IMR-90 (cell line): ENCODE data around the gene MSRB1. TPM values are rescaled to one million over a fixed set of nuclear protein-coding genes. Genes with fewer than 3 reads are reported as not detected.

Experiments
- ATAC-seq: fragments of 200-7000 bp; cut with Tn5 transposase; 2 replicates; pipeline ENCODE4 v1.9.1; 2020; ENCODE audit warnings: low read depth, mild to moderate bottlenecking, moderate library complexity
- BruUV-seq: library from RNA; stranded (reverse); fragments of 400-500 nt; replicated peaks from 2 replicates; lab custom pipeline; 2021; lab: Mats Ljungman, UMichigan
- CTCF ChIA-PET: fragments of 300-600 bp; formaldehyde crosslinking; extraction: SDS; loops from one replicate; lab custom pipeline; 2021; ENCODE audit warnings: antibody characterized with exemption; lab: Yijun Ruan, JAX
- POLR2A ChIA-PET: fragments of 300-600 bp; sonication (Branson Sonifier 250); formaldehyde crosslinking; loops from one replicate; lab custom pipeline; 2022; ENCODE audit warnings: antibody characterized with exemption; ENCODE audit not compliant: unreplicated experiment; lab: Charles Lee
- DNase-seq: peaks from one replicate; pipeline ENCODE4 v3.0.0; 2013
- H2AFZ ChIP-seq: replicated peaks from 2 replicates; pipeline ENCODE3; 2013; ENCODE audit warnings: low read length, mild to moderate bottlenecking; ENCODE audit not compliant: poor library complexity
- H2AK5ac ChIP-seq: 2 replicates; pipeline ENCODE4 v1.6.1; 2013; ENCODE audit warnings: low read depth, low read length, inconsistent platforms
- H2AK9ac ChIP-seq: replicated peaks from 2 replicates; pipeline ENCODE3; 2013; ENCODE audit warnings: mild to moderate bottlenecking, low read depth, low read length, moderate library complexity; ENCODE audit not compliant: poor library complexity
- H2BK120ac ChIP-seq: 2 replicates; pipeline ENCODE4 v1.6.1; 2013; ENCODE audit warnings: low read depth, low read length, inconsistent platforms
- H2BK15ac ChIP-seq: 3 replicates; pipeline ENCODE4 v1.6.1; 2013; ENCODE audit warnings: low read depth, low read length, inconsistent platforms
- H2BK20ac ChIP-seq: 2 replicates; pipeline ENCODE4 v1.6.1; 2013; ENCODE audit warnings: low read depth, mild to moderate bottlenecking, inconsistent platforms, low read length, moderate library complexity
- H2BK5ac ChIP-seq: 2 replicates; pipeline ENCODE4 v1.6.1; 2013; ENCODE audit warnings: mild to moderate bottlenecking, low read depth, low read length, inconsistent platforms; ENCODE audit not compliant: poor library complexity, severe bottlenecking
- H3K14ac ChIP-seq: replicated peaks from 2 replicates; pipeline ENCODE4 v1.6.1; 2013; ENCODE audit warnings: low read depth, low read length, inconsistent platforms
- H3K18ac ChIP-seq: 2 replicates; pipeline ENCODE4 v1.6.1; 2013; ENCODE audit warnings: low read depth, low read length, control low read depth
- H3K23ac ChIP-seq: 2 replicates; pipeline ENCODE4 v1.6.1; 2013; ENCODE audit warnings: low read depth, low read length, inconsistent platforms
- H3K27ac ChIP-seq: 2 replicates; pipeline ENCODE4 v1.5.1; 2013; ENCODE audit warnings: mild to moderate bottlenecking, control low read depth, low read length; ENCODE audit not compliant: insufficient read depth
- H3K27me3 ChIP-seq: 2 replicates; pipeline ENCODE4 v1.6.1; 2013; ENCODE audit warnings: low read length; ENCODE audit not compliant: control insufficient read depth, insufficient read depth
- H3K36me3 ChIP-seq: 2 replicates; pipeline ENCODE4 v1.6.1; 2013; ENCODE audit warnings: low read length, mixed read lengths; ENCODE audit not compliant: control insufficient read depth, insufficient read depth
- H3K4ac ChIP-seq: 2 replicates; pipeline ENCODE4 v1.6.1; 2013; ENCODE audit warnings: low read depth, low read length, inconsistent platforms
- H3K4me1 ChIP-seq: 2 replicates; pipeline ENCODE4 v1.6.1; 2013; ENCODE audit warnings: low read length, mixed read lengths; ENCODE audit not compliant: control insufficient read depth, insufficient read depth
- H3K4me2 ChIP-seq: 2 replicates; pipeline ENCODE4 v1.6.1; 2013; ENCODE audit warnings: low read depth, mild to moderate bottlenecking, control low read depth, low read length, moderate library complexity
- H3K4me3 ChIP-seq: 2 replicates; pipeline ENCODE4 v1.5.1; 2013; ENCODE audit warnings: low read depth, mild to moderate bottlenecking, control low read depth, low read length, moderate library complexity; ENCODE audit not compliant: insufficient read depth
- H3K56ac ChIP-seq: 2 replicates; pipeline ENCODE4 v1.6.1; 2013; ENCODE audit warnings: low read length, inconsistent platforms; ENCODE audit not compliant: insufficient read depth; ENCODE audit errors: extremely low read depth
- H3K79me1 ChIP-seq, 2 experiments: 2 replicates each; pipeline ENCODE4 v1.6.1; 2013; ENCODE audit warnings: low read length in 2 of 2, inconsistent platforms in 1 of 2, low read depth in 1 of 2
- H3K9ac ChIP-seq: 2 replicates; pipeline ENCODE4 v1.6.1; 2013; ENCODE audit warnings: low read depth, low read length, control low read depth
- H3K9me1 ChIP-seq: 2 replicates; pipeline ENCODE4 v1.6.1; 2013; ENCODE audit warnings: low read length, inconsistent platforms; ENCODE audit not compliant: insufficient read depth
- H3K9me3 ChIP-seq: 2 replicates; pipeline ENCODE4 v1.6.1; 2013; ENCODE audit warnings: low read length; ENCODE audit not compliant: control insufficient read depth, insufficient read depth
- H4K20me1 ChIP-seq: 2 replicates; pipeline ENCODE4 v1.6.1; 2013; ENCODE audit warnings: low read length, inconsistent platforms; ENCODE audit not compliant: insufficient read depth
- H4K5ac ChIP-seq: 2 replicates; pipeline ENCODE4 v1.6.1; 2013; ENCODE audit warnings: mild to moderate bottlenecking, low read depth, low read length, control low read depth
- H4K8ac ChIP-seq, 2 experiments: 2 replicates each; pipeline ENCODE4 v1.6.1; 2013; ENCODE audit warnings: low read depth in 2 of 2, low read length in 2 of 2, control low read depth in 1 of 2, inconsistent platforms in 1 of 2
- H4K91ac ChIP-seq: 2 replicates; pipeline ENCODE4 v1.6.1; 2013; ENCODE audit warnings: low read depth, low read length, inconsistent platforms; ENCODE audit not compliant: insufficient read depth
- BHLHE40 ChIP-seq: fragments of 150-350 bp; IDR thresholded peaks from 2 replicates; pipeline ENCODE4 v1.6.1; 2016; ENCODE audit warnings: mild to moderate bottlenecking, low read depth, low read length
- CEBPB ChIP-seq: IDR thresholded peaks from 2 replicates; pipeline ENCODE4 v1.6.1; 2012; ENCODE audit warnings: low read depth, low read length, improper control_type of control experiment
- CHD1 ChIP-seq: IDR thresholded peaks from 2 replicates; pipeline ENCODE4 v1.6.1; 2012; ENCODE audit warnings: low read depth, low read length, improper control_type of control experiment
- FOS ChIP-seq: fragments of 150-350 bp; IDR thresholded peaks from 2 replicates; pipeline ENCODE4 v1.6.1; 2016; ENCODE audit warnings: low read depth, low read length
- MAFK ChIP-seq: IDR thresholded peaks from 2 replicates; pipeline ENCODE4 v1.6.1; 2012; ENCODE audit warnings: low read depth, low read length, improper control_type of control experiment
- MAZ ChIP-seq: IDR thresholded peaks from 2 replicates; pipeline ENCODE4 v1.6.1; 2012; ENCODE audit warnings: low read depth, mild to moderate bottlenecking, low read length, improper control_type of control experiment, moderate library complexity, borderline replicate concordance
- MXI1 ChIP-seq: IDR thresholded peaks from 2 replicates; pipeline ENCODE4 v1.6.1; 2012; ENCODE audit warnings: low read depth, mild to moderate bottlenecking, low read length, moderate library complexity, borderline replicate concordance
- NFE2L2 ChIP-seq: fragments of 150-350 bp; IDR thresholded peaks from 2 replicates; pipeline ENCODE4 v1.6.1; 2016; ENCODE audit warnings: low read depth, mild to moderate bottlenecking, low read length
- POLR2A ChIP-seq: IDR thresholded peaks from 2 replicates; pipeline ENCODE4 v1.6.1; 2012; ENCODE audit warnings: mild to moderate bottlenecking, low read depth, low read length
- RAD21 ChIP-seq: IDR thresholded peaks from 2 replicates; pipeline ENCODE4 v1.6.1; 2012; ENCODE audit warnings: low read length, improper control_type of control experiment
- RCOR1 ChIP-seq: IDR thresholded peaks from 2 replicates; pipeline ENCODE4 v1.6.1; 2012; ENCODE audit warnings: mild to moderate bottlenecking, low read length, improper control_type of control experiment; ENCODE audit not compliant: insufficient replicate concordance
- RFX5 ChIP-seq: IDR thresholded peaks from 2 replicates; pipeline ENCODE4 v1.8.0; 2012; ENCODE audit warnings: low read depth, mild to moderate bottlenecking, low read length, moderate library complexity
- SMC3 ChIP-seq: fragments of 150-350 bp; IDR thresholded peaks from 2 replicates; pipeline ENCODE4 v1.6.1; 2016; ENCODE audit warnings: low read depth, mild to moderate bottlenecking, antibody characterized with exemption, low read length, moderate library complexity
- WGBS, 2 experiments: methylation state at CpG; one replicate each; pipeline versions ENCODE4 v1.1.5 to v1.1.7; 2013; ENCODE audit warnings: missing lambda C conversion rate in 2 of 2; ENCODE audit not compliant: insufficient read length in 1 of 2; ENCODE audit errors: extremely low coverage in 2 of 2; 5-methylcytosine and 5-hydroxymethylcytosine counted together
- dilution Hi-C: fragments of 300-500 bp; cut with HindIII; formaldehyde crosslinking; loops from one replicate; pipeline ENCODE4 v1.14.3; 2018; ENCODE audit warnings: low sequenced_read_pairs; ENCODE audit not compliant: unreplicated experiment
- in situ Hi-C: fragments of 300-500 bp; cut with MboI; formaldehyde crosslinking; loops from 3 replicates; pipeline ENCODE4 v1.14.3; 2019; ENCODE audit warnings: low sequenced_read_pairs, inconsistent platforms, mixed read lengths
- intact Hi-C: fragments of 100-400 bp; cut with micrococcal nuclease; formaldehyde crosslinking; loops from 2 replicates; pipeline ENCODE4 v1.10.0; 2022
- polyA plus RNA-seq, 3 experiments: library from polyadenylated mRNA; depleted of rRNA; stranded (reverse); fragments of >200 nt; gene quantifications; 2 replicates each; pipeline ENCODE4 v1.2.3, GENCODE V29; 2012; ENCODE audit warnings: low replicate concordance in 1 of 3
- total RNA-seq: library from RNA; depleted of rRNA; stranded (reverse); fragments of >200 nt; gene quantifications from 2 replicates; pipeline ENCODE4 v1.2.3, GENCODE V29; 2012
- TF ChIP-seq, protein P1 (sequence below): fragments of 150-350 bp; IDR thresholded peaks from 2 replicates; pipeline ENCODE4 v1.6.1; 2017; ENCODE audit warnings: mild to moderate bottlenecking, antibody characterized with exemption, low read length, low read depth
- TF ChIP-seq, protein P2 (sequence below): conservative IDR thresholded peaks from 2 replicates; pipeline ENCODE4 v1.5.1; 2012; ENCODE audit warnings: mild to moderate bottlenecking, low read depth, low read length, improper control_type of control experiment
- TF ChIP-seq, protein P3 (sequence below): fragments of 150-350 bp; IDR thresholded peaks from 2 replicates; pipeline ENCODE4 v1.6.1; 2016; ENCODE audit warnings: low read depth, mild to moderate bottlenecking, low read length, moderate library complexity, borderline replicate concordance

Gene MSRB1
- total and polyA plus RNA-seq, 2 of the 4 experiments (the other 2 are of a cell fraction), result 17.0 to 32.3 TPM

DNA sequence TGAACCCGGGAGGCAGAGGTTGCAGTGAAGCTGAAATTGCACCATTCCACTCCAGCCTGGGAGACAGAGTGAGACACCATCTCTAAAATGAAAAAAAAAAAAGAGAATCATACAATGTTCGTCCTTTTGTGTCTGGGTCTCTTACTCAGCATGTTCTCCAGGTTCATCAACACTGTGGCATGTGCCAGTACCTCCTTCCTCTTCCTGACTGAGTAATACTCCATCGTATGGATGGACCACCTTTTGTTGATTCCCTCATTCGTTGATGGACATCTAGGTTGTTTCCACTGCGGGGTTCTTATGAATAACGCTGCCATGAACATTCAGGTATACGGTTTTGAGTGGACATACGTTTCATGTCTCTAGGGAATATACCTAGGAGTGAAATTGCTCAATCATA is 20.6 kb downstream of the MSRB1 start:
- TF ChIP-seq, protein P1, sequence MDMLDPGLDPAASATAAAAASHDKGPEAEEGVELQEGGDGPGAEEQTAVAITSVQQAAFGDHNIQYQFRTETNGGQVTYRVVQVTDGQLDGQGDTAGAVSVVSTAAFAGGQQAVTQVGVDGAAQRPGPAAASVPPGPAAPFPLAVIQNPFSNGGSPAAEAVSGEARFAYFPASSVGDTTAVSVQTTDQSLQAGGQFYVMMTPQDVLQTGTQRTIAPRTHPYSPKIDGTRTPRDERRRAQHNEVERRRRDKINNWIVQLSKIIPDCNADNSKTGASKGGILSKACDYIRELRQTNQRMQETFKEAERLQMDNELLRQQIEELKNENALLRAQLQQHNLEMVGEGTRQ, result no peak
- TF ChIP-seq FOS, result no peak
- TF ChIP-seq CEBPB, result no peak
- TF ChIP-seq NFE2L2, result no peak
- no peak for TF ChIP-seq RFX5
- no peak for TF ChIP-seq POLR2A
- no peak for TF ChIP-seq MAFK
- TF ChIP-seq RCOR1, result no peak
- no peak for TF ChIP-seq RAD21
- TF ChIP-seq, protein P2, sequence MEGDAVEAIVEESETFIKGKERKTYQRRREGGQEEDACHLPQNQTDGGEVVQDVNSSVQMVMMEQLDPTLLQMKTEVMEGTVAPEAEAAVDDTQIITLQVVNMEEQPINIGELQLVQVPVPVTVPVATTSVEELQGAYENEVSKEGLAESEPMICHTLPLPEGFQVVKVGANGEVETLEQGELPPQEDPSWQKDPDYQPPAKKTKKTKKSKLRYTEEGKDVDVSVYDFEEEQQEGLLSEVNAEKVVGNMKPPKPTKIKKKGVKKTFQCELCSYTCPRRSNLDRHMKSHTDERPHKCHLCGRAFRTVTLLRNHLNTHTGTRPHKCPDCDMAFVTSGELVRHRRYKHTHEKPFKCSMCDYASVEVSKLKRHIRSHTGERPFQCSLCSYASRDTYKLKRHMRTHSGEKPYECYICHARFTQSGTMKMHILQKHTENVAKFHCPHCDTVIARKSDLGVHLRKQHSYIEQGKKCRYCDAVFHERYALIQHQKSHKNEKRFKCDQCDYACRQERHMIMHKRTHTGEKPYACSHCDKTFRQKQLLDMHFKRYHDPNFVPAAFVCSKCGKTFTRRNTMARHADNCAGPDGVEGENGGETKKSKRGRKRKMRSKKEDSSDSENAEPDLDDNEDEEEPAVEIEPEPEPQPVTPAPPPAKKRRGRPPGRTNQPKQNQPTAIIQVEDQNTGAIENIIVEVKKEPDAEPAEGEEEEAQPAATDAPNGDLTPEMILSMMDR, result no peak
- TF ChIP-seq BHLHE40, result no peak
- no peak for TF ChIP-seq MAZ
- no peak for TF ChIP-seq SMC3
- TF ChIP-seq CHD1, result no peak
- TF ChIP-seq MXI1, result no peak
- TF ChIP-seq, protein P3, sequence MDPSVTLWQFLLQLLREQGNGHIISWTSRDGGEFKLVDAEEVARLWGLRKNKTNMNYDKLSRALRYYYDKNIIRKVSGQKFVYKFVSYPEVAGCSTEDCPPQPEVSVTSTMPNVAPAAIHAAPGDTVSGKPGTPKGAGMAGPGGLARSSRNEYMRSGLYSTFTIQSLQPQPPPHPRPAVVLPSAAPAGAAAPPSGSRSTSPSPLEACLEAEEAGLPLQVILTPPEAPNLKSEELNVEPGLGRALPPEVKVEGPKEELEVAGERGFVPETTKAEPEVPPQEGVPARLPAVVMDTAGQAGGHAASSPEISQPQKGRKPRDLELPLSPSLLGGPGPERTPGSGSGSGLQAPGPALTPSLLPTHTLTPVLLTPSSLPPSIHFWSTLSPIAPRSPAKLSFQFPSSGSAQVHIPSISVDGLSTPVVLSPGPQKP, result no peak
- Histone ChIP-seq H3K9me3 (no peaks in the 10 kb centered on the region; the same call in 1 of the 2 replicates), H3K56ac (no peak overlapping the region), H3K79me1 (no peaks in the 10 kb centered on the region), H3K27me3 (peaks cover 65% of the 10 kb centered on the region), H2AK5ac (no peak overlapping the region), H2BK5ac (no peak overlapping the region), H2BK15ac (no peak overlapping the region), H3K4me2 (no peak overlapping the region), H4K20me1 (no peaks in the 10 kb centered on the region), H4K91ac (no peak overlapping the region), H3K27ac (no peak overlapping the region), H3K9ac (no peak overlapping the region), H2AFZ (no peak overlapping the region), H2BK20ac (no peak overlapping the region), H2AK9ac (no peak overlapping the region), H3K14ac (no peak overlapping the region), H3K18ac (no peak overlapping the region), H3K4me1 (no peaks in the 10 kb centered on the region), H3K23ac (no peak overlapping the region), H3K4me3 (no peak overlapping the region), H3K4ac (no peak overlapping the region), H4K8ac (no peak overlapping the region), H4K5ac (no peak overlapping the region), H2BK120ac (no peak overlapping the region), H3K36me3 (no peaks in the 10 kb centered on the region), H3K9me1 (no peaks in the 10 kb centered on the region; the same call in 1 of the 2 replicates)
- dilution Hi-C loops (no loop called here), in situ Hi-C loops (no loop called here), intact Hi-C loops (no loop called here)
- ChIA-PET CTCF (interaction anchor here (1.2 kb wide), 1 partner anchor 140 kb away, joined by 3 read pairs; the partner anchor contains the start of genes NUBP2 and SPSB3), POLR2A (no interaction called here)
- BruUV-seq, result no TSS peak
- no peak for DNase-seq
- no peak for ATAC-seq
- 80% methylated on average over 2 of the region's 8 CpGs; no CpG with 5 or more reads in 1 of the 2 experiments for WGBS, 2 experiments
